GM12865 (cell line): ENCODE measurements around the gene ITGA8.
"Not testable (repeated sequence)": the region's sequence is repeated elsewhere in the genome, so short reads cannot be mapped to it uniquely, and the experiment has no call there.

Source experiments
- DNase-seq: peaks from one replicate; pipeline ENCODE4 v3.0.0; 2010; ENCODE audit warnings: low read depth
- H3K4me3 ChIP-seq: 2 replicates; pipeline ENCODE4 v1.5.1; 2011; ENCODE audit warnings: mild to moderate bottlenecking, low read depth, low read length, control low read depth
- CTCF ChIP-seq: IDR thresholded peaks from 2 replicates; pipeline ENCODE4 v1.5.1; 2011; ENCODE audit warnings: low read length, control low read depth, low read depth, inconsistent platforms; ENCODE audit not compliant: insufficient read depth; ENCODE audit errors: missing control alignments

ITGA8 gene

GRCh38 chr10:15558136-15558535 lies 161.6 kb downstream of the ITGA8 start:
- no peak for DNase-seq
- TF ChIP-seq CTCF: no peak
- H3K4me3 ChIP-seq: no peak overlapping the region

GRCh38 chr10:15557168-15557567 lies 162.6 kb downstream of the ITGA8 start:
- not testable (repeated sequence) for DNase-seq, H3K4me3 ChIP-seq

GRCh38 chr10:15550950-15551349 lies 168.8 kb downstream of the ITGA8 start:
- DNase-seq: no peak
- TF ChIP-seq CTCF: no peak

GRCh38 chr10:15548331-15548730 lies 171.4 kb downstream of the ITGA8 start:
- no peak for TF ChIP-seq CTCF
- no peak for DNase-seq
- no peak overlapping the region for H3K4me3 ChIP-seq

More at GRCh38 chr10:15550950-15551349, 168.8 kb downstream of the ITGA8 start:
- no peak overlapping the region for H3K4me3 ChIP-seq

- TF ChIP-seq CTCF: no peak
- no peak overlapping the region for H3K4me3 ChIP-seq
- DNase-seq: no peak
These were observed 173.1 kb downstream of the ITGA8 start for GRCh38 chr10:15546606-15547005.

- no peak overlapping the region for H3K4me3 ChIP-seq
- no peak for TF ChIP-seq CTCF
- DNase-seq: no peak
These were observed 173.8 kb downstream of the ITGA8 start for GRCh38 chr10:15545884-15546283.

- no peak overlapping the region for H3K4me3 ChIP-seq
- TF ChIP-seq CTCF: no peak
- no peak for DNase-seq
These were observed 174.5 kb downstream of the ITGA8 start for GRCh38 chr10:15545266-15545665.
